Gastroesophageal sphincter (tissue), 3 donors: ENCODE data around the gene TM4SF5.

Experiments used
- EP300 ChIP-seq: sonication (generic); formaldehyde crosslinking; IDR thresholded peaks from one replicate; pipeline ENCODE4 v1.6.1; 2017; ENCODE audit warnings: antibody characterized with exemption, mild to moderate bottlenecking
- POLR2A ChIP-seq, 2 donors: fragments of 450-650 bp; IDR thresholded peaks; one replicate each; pipeline ENCODE4 v1.6.1; 2017; ENCODE audit warnings: antibody characterized with exemption in 2 of 2, mild to moderate bottlenecking in 2 of 2, moderate library complexity in 1 of 2
- TF ChIP-seq, protein P1 (sequence below), 4 experiments: fragments of 200-600 bp in 2 of 4; fragments of 450-650 bp in 2 of 4; sonication (generic) in 1 of 4; IDR thresholded peaks; one replicate each; pipeline ENCODE4 v1.5.1; 2017 to 2019; ENCODE audit warnings: antibody characterized with exemption in 4 of 4, mild to moderate bottlenecking in 2 of 4, moderate library complexity in 2 of 4

DNA sequence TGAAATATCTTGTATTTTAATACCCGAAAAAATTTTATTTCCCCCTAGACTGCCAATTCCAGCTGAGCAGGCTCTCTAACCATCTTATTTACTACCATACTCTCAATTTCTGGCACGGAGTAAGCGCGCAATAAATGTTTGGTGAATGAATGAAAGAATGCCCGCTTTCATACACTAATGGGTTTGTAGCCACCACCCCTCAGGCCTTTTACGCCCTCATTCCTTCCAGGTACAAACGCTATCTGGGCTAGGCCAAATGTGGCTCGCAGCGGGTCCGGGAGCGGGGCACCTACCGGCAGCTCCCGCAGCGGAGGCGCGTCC is 34.7 kb downstream of the TM4SF5 start:
- TF ChIP-seq, protein P1, sequence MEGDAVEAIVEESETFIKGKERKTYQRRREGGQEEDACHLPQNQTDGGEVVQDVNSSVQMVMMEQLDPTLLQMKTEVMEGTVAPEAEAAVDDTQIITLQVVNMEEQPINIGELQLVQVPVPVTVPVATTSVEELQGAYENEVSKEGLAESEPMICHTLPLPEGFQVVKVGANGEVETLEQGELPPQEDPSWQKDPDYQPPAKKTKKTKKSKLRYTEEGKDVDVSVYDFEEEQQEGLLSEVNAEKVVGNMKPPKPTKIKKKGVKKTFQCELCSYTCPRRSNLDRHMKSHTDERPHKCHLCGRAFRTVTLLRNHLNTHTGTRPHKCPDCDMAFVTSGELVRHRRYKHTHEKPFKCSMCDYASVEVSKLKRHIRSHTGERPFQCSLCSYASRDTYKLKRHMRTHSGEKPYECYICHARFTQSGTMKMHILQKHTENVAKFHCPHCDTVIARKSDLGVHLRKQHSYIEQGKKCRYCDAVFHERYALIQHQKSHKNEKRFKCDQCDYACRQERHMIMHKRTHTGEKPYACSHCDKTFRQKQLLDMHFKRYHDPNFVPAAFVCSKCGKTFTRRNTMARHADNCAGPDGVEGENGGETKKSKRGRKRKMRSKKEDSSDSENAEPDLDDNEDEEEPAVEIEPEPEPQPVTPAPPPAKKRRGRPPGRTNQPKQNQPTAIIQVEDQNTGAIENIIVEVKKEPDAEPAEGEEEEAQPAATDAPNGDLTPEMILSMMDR (IDR thresholded peaks at IDR 0.05) = no peak
- TF ChIP-seq POLR2A (IDR thresholded peaks at IDR 0.05) = no peak
- no peak for TF ChIP-seq EP300
